K562 (cell line): ENCODE results near the gene AASDH. TPM values are rescaled to one million over a fixed set of nuclear protein-coding genes. Genes with fewer than 3 reads are reported as not detected.

Experiments used
- ATAC-seq: fragments of 200-7000 bp; cut with Tn5 transposase; 3 replicates; pipeline ENCODE4 v1.9.1; 2020; ENCODE audit warnings: moderate library complexity
- BruUV-seq: library from RNA; stranded (reverse); fragments of 400-500 nt; replicated peaks from 2 replicates; lab custom pipeline; 2021; lab: Mats Ljungman, UMichigan
- CTCF ChIA-PET: fragments of 300-600 bp; formaldehyde crosslinking; extraction: SDS; loops from one replicate; lab custom pipeline; 2021; ENCODE audit warnings: low intra/inter-chr PET ratio; lab: Yijun Ruan, JAX
- POLR2A ChIA-PET: fragments of 300-600, 350-650 bp; sonication (Branson Sonifier 250); formaldehyde crosslinking; extraction: SDS; loops from one replicate; lab custom pipeline; 2021; ENCODE audit warnings: antibody characterized with exemption, inconsistent platforms; lab: Yijun Ruan, JAX
- DNase-seq, 4 experiments: peaks; one replicate each; pipeline versions ENCODE4 v3.0.0 to v3.0.0-alpha.2; 2011 to 2018; ENCODE audit warnings: low spot score in 3 of 4, mixed read lengths in 3 of 4; ENCODE audit errors: extremely low read depth in 1 of 4
- FAIRE-seq: peaks from 2 replicates; lab custom pipeline; 2011; peaks lifted over from hg19 to GRCh38; lab: Jason Lieb, UNC
- H2AFZ ChIP-seq: 2 replicates; pipeline ENCODE4 v1.6.0; 2011; ENCODE audit warnings: low read depth, low read length, control low read depth, inconsistent platforms
- H3K27ac ChIP-seq: fragments of 200-600 bp; 3 replicates; pipeline ENCODE4 v1.8.0; 2011; ENCODE audit warnings: low read depth, mild to moderate bottlenecking, control low read depth, inconsistent platforms, low read length, moderate library complexity, mixed read lengths; ENCODE audit errors: extremely low read depth
- H3K27me3 ChIP-seq, 2 experiments: fragments of 300-600 bp in 1 of 2; 2 replicates in 1 of 2; 3 replicates in 1 of 2; pipeline versions ENCODE4 v1.6.0 to v1.8.0; 2011; ENCODE audit warnings: inconsistent platforms in 2 of 2, low read length in 2 of 2, mild to moderate bottlenecking in 1 of 2, mixed read lengths in 1 of 2, moderate library complexity in 1 of 2; ENCODE audit not compliant: control insufficient read depth in 2 of 2, insufficient read depth in 2 of 2
- H3K36me3 ChIP-seq: fragments of 300-600 bp; 3 replicates; pipeline ENCODE4 v1.8.0; 2011; ENCODE audit warnings: mild to moderate bottlenecking, low read length, inconsistent platforms; ENCODE audit not compliant: control insufficient read depth, insufficient read depth
- H3K4me1 ChIP-seq, 2 experiments: fragments of 200-600 bp in 1 of 2; replicated peaks in 1 of 2; 2 replicates in 1 of 2; 3 replicates in 1 of 2; pipeline versions ENCODE4 v1.5.1 to v1.8.0; 2011; ENCODE audit warnings: inconsistent platforms in 2 of 2, low read length in 2 of 2, mild to moderate bottlenecking in 1 of 2, mixed read lengths in 1 of 2, moderate library complexity in 1 of 2; ENCODE audit not compliant: control insufficient read depth in 2 of 2, insufficient read depth in 2 of 2
- H3K4me2 ChIP-seq: 2 replicates; pipeline ENCODE4 v1.6.1; 2011; ENCODE audit warnings: low read length, control low read depth, inconsistent platforms, mixed read lengths; ENCODE audit not compliant: insufficient read depth
- H3K4me3 ChIP-seq: fragments of 200-600 bp; sonication (generic), shearing (Covaris generic); 2 replicates; pipeline ENCODE4 v1.5.1; 2016; ENCODE audit warnings: control low read depth, inconsistent platforms
- H3K79me2 ChIP-seq: fragments of 200-600 bp; 3 replicates; pipeline ENCODE4 v1.8.0; 2011; ENCODE audit warnings: low read length, inconsistent platforms; ENCODE audit not compliant: control insufficient read depth, insufficient read depth
- H3K9ac ChIP-seq, 2 experiments: 2 replicates each; pipeline versions ENCODE4 v1.6.0 to v1.6.1; 2011; ENCODE audit warnings: low read depth in 2 of 2, low read length in 2 of 2, control low read depth in 1 of 2, inconsistent platforms in 1 of 2, mild to moderate bottlenecking in 1 of 2, mixed read lengths in 1 of 2; ENCODE audit not compliant: insufficient read depth in 1 of 2
- H3K9me1 ChIP-seq: one replicate; pipeline ENCODE4 v1.6.0; 2011; ENCODE audit warnings: inconsistent platforms, mild to moderate bottlenecking, low read length, moderate library complexity; ENCODE audit not compliant: control insufficient read depth, insufficient read depth
- H3K9me3 ChIP-seq: replicated peaks from 2 replicates; pipeline ENCODE4 v1.5.1; 2011; ENCODE audit warnings: low read depth, low read length, inconsistent platforms; ENCODE audit not compliant: control insufficient read depth, insufficient read depth
- H4K20me1 ChIP-seq: replicated peaks from 2 replicates; pipeline ENCODE4 v1.6.1; 2011; ENCODE audit warnings: low read length, inconsistent platforms, mixed read lengths; ENCODE audit not compliant: control insufficient read depth, insufficient read depth
- BDP1 ChIP-seq: IDR thresholded peaks from 3 replicates; pipeline ENCODE4 v1.6.1; 2011; ENCODE audit not compliant: insufficient read length, insufficient read depth
- E2F6 ChIP-seq, 2 experiments: IDR thresholded peaks; 2 replicates each; pipeline ENCODE4 v1.6.1; 2011; ENCODE audit warnings: borderline replicate concordance in 1 of 2, control low read depth in 1 of 2, low read depth in 1 of 2, low read length in 1 of 2, mild to moderate bottlenecking in 1 of 2, mixed read lengths in 1 of 2, moderate library complexity in 1 of 2; ENCODE audit not compliant: insufficient read depth in 1 of 2, insufficient read length in 1 of 2, poor library complexity in 1 of 2, severe bottlenecking in 1 of 2; ENCODE audit errors: extremely low read depth in 1 of 2
- ESRRB ChIP-seq: fragments of 250-450 bp; sonication (Bioruptor Pico); IDR thresholded peaks from 2 replicates; pipeline ENCODE4 v1.5.0; 2020; ENCODE audit warnings: mild to moderate bottlenecking, moderate library complexity, borderline replicate concordance
- EWSR1 ChIP-seq: fragments of 450-650 bp; IDR thresholded peaks from 2 replicates; pipeline ENCODE4 v1.6.1; 2018; ENCODE audit warnings: borderline replicate concordance, mild to moderate bottlenecking, low read depth, moderate library complexity; ENCODE audit not compliant: partially characterized antibody
- FOXJ3 ChIP-seq: sonication (generic); formaldehyde crosslinking; IDR thresholded peaks from 2 replicates; pipeline ENCODE4 v1.4.0; 2020; ENCODE audit warnings: mild to moderate bottlenecking, missing genetic modification reagents
- GABPA ChIP-seq: fragments of 200-800 bp; sonication (Bioruptor generic); conservative IDR thresholded peaks from 2 replicates; pipeline ENCODE4 v1.6.1; 2016; ENCODE audit warnings: low read depth, missing genetic modification characterization, missing compliant biosample characterization
- HINFP ChIP-seq: fragments of 450-650 bp; conservative IDR thresholded peaks from 2 replicates; pipeline ENCODE4 v1.6.1; 2016; ENCODE audit warnings: missing genetic modification characterization, low read depth, mild to moderate bottlenecking, control low read depth, missing compliant biosample characterization
- ILF3 ChIP-seq: fragments of 450-650 bp; IDR thresholded peaks from 2 replicates; pipeline ENCODE4 v1.6.1; 2018; ENCODE audit warnings: antibody characterized with exemption, mild to moderate bottlenecking, moderate library complexity, borderline replicate concordance
- TEAD4 ChIP-seq, 2 experiments: sonication (generic) in 1 of 2; formaldehyde crosslinking in 1 of 2; IDR thresholded peaks; 2 replicates each; pipeline versions ENCODE4 v1.6.1 to v1.8.0; 2012 to 2022; ENCODE audit warnings: borderline replicate concordance in 1 of 2, inconsistent platforms in 1 of 2, low read length in 1 of 2, mild to moderate bottlenecking in 1 of 2, missing genetic modification reagents in 1 of 2
- ZBED1 ChIP-seq: IDR thresholded peaks from 2 replicates; pipeline ENCODE4 v1.6.1; 2014
- WGBS: fragments of 100-300 bp; shearing (Covaris generic); methylation state at CpG from one replicate; pipeline ENCODE4 v1.1.6; 2016; ENCODE audit warnings: low coverage, mixed read lengths; ENCODE audit not compliant: insufficient coverage; ENCODE audit errors: missing lambda C conversion rate; 5-methylcytosine and 5-hydroxymethylcytosine counted together
- in situ Hi-C: fragments of 300-500 bp; cut with MboI; formaldehyde crosslinking; loops from 4 replicates; pipeline ENCODE4 v1.15.0; 2018; ENCODE audit warnings: inconsistent platforms, mixed read lengths
- intact Hi-C: fragments of 100-400 bp; cut with micrococcal nuclease; formaldehyde crosslinking; loops from 2 replicates; pipeline ENCODE4 v1.14.2; 2022
- polyA plus RNA-seq, 8 experiments: library from polyadenylated mRNA; depleted of rRNA in 4 of 8; stranded (reverse) in 5 of 8; unstranded in 3 of 8; fragments of >200 nt; fragmentation: Nextera tagmentation in 2 of 8; fragmentation: Illumina TruSeq in 1 of 8; extraction: Ambion mirVana in 2 of 8; extraction: Trizol in 1 of 8; gene quantifications; 2 replicates each; pipeline versions ENCODE4 v1.2.1 to v1.2.3, GENCODE V29; 2011 to 2014; ENCODE audit warnings: inconsistent platforms in 1 of 8, missing spikeins in 1 of 8
- total RNA-seq, 7 experiments: library from RNA; depleted of rRNA in 6 of 7; stranded (reverse); fragments of >200 nt in 6 of 7; fragmentation: Illumina TruSeq in 2 of 7; extraction: Trizol in 2 of 7; gene quantifications; 2 replicates each; pipeline versions ENCODE4 v1.2.1 to v1.2.3, GENCODE V29; 2011 to 2021; ENCODE audit warnings: low replicate concordance in 1 of 7

AASDH gene
- total and polyA plus RNA-seq, 9 of the 15 experiments (the other 6 are each of a cell fraction or from before 2014, with no cell fraction given): 8.6 to 29.7 (median 13.7) TPM

- POLR2A ChIA-PET: no interaction called here
- H4K20me1 ChIP-seq: no peaks in the 10 kb centered on the region
- BruUV-seq: no TSS peak
- no peak for TF ChIP-seq FOXJ3 (CRISPR knock-in tag)
- TF ChIP-seq ILF3: no peak
- TF ChIP-seq, all 486 proteins: peak for 0
- no peaks in the 10 kb centered on the region for H3K9me3 ChIP-seq
- H2AFZ ChIP-seq: no peak overlapping the region
- in situ Hi-C loops: no loop called here
- H3K9ac ChIP-seq: no peak overlapping the region
- H3K27ac ChIP-seq: no peak overlapping the region
- no peaks in the 10 kb centered on the region for H3K79me2 ChIP-seq
- no peaks in the 10 kb centered on the region for H3K4me1 ChIP-seq
- no peak overlapping the region for H3K4me3 ChIP-seq
- intact Hi-C loops: no loop called here
- CTCF ChIA-PET: no interaction called here
- no peak overlapping the region for H3K4me2 ChIP-seq
- no peak for FAIRE-seq
- WGBS: 41% methylated on average over 4 of the region's 4 CpGs
- no peak for ATAC-seq
- H3K9me1 ChIP-seq: no peaks in the 10 kb centered on the region
- H3K27me3 ChIP-seq: no peaks in the 10 kb centered on the region
- no peak for DNase-seq
- H3K36me3 ChIP-seq: peaks cover 17% of the 10 kb centered on the region; the same call in 1 of the 3 replicates
These were observed 41.8 kb downstream of the AASDH start for GRCh38 chr4:56345458-56345857.

GRCh38 chr4:56342746-56343145, 44.5 kb downstream of the AASDH start:
- DNase-seq: no peak
- H3K4me1 ChIP-seq: no peaks in the 10 kb centered on the region
- no peak for ATAC-seq
- CTCF ChIA-PET: no interaction called here
- intact Hi-C loops (no loop called here), in situ Hi-C loops (no loop called here)
- H3K9ac ChIP-seq: no peak overlapping the region
- no peak overlapping the region for H3K4me3 ChIP-seq
- H3K27ac ChIP-seq: no peak overlapping the region
- H3K4me2 ChIP-seq: no peak overlapping the region
- no TSS peak for BruUV-seq
- POLR2A ChIA-PET: interaction anchor here (0.6 kb wide), 1 partner anchor 14 kb away, joined by 3 read pairs; no protein-coding TSS in a partner anchor
- H3K36me3 ChIP-seq: no peaks in the 10 kb centered on the region
- 22% methylated on average over 1 of the region's 1 CpG for WGBS
- FAIRE-seq: no peak
- H3K9me3 ChIP-seq: no peaks in the 10 kb centered on the region; the same call in 1 of the 2 replicates
- H4K20me1 ChIP-seq: no peaks in the 10 kb centered on the region
- H3K27me3 ChIP-seq: no peaks in the 10 kb centered on the region
- H3K9me1 ChIP-seq: no peaks in the 10 kb centered on the region
- no peak overlapping the region for H2AFZ ChIP-seq
- no peaks in the 10 kb centered on the region for H3K79me2 ChIP-seq
- no peak for TF ChIP-seq E2F6 (IDR thresholded peaks at IDR 0.05; ENCODE audit: borderline replicate concordance in 1 of 2, extremely low read depth in 1 of 2, insufficient read depth in 1 of 2, insufficient read length in 1 of 2, low read depth in 1 of 2, low read length in 1 of 2, poor library complexity in 1 of 2, severe bottlenecking in 1 of 2)
- no peak for TF ChIP-seq EWSR1
- TF ChIP-seq ESRRB (CRISPR knock-in tag): no peak
- TF ChIP-seq GABPA (tag): no peak
- no peak for TF ChIP-seq ZBED1
- TF ChIP-seq HINFP (tag): no peak
- no peak for TF ChIP-seq TEAD4 (IDR thresholded peaks at IDR 0.05; ENCODE audit: low read length)
- no peak for TF ChIP-seq TEAD4 (CRISPR knock-in tag; IDR thresholded peaks at IDR 0.05; ENCODE audit: borderline replicate concordance)
- no peak for TF ChIP-seq BDP1
